KOPT-K1 (cell line): ENCODE results near the gene KATNB1.
"Not testable (repeated sequence)": the region's sequence is repeated elsewhere in the genome, so short reads cannot be mapped to it uniquely, and the experiment has no call there.

Experiments
- H3K27ac ChIP-seq: fragments of 200-600 bp; sonication (generic); 2 replicates; pipeline ENCODE4 v1.5.1; 2016; ENCODE audit warnings: antibody characterized with exemption, mild to moderate bottlenecking, low read depth, low read length; ENCODE audit not compliant: poor library complexity, severe bottlenecking
- H3K36me3 ChIP-seq: fragments of 200-600 bp; sonication (generic); 2 replicates; pipeline ENCODE4 v1.5.1; 2017; ENCODE audit warnings: antibody characterized with exemption, mild to moderate bottlenecking, low read length, moderate library complexity; ENCODE audit not compliant: insufficient read depth
- H3K9me3 ChIP-seq: fragments of 200-600 bp; sonication (generic); 2 replicates; pipeline ENCODE4 v1.5.1; 2017; ENCODE audit warnings: antibody characterized with exemption, low read length, mild to moderate bottlenecking; ENCODE audit not compliant: insufficient read depth, poor library complexity, severe bottlenecking

KATNB1 gene

DNA sequence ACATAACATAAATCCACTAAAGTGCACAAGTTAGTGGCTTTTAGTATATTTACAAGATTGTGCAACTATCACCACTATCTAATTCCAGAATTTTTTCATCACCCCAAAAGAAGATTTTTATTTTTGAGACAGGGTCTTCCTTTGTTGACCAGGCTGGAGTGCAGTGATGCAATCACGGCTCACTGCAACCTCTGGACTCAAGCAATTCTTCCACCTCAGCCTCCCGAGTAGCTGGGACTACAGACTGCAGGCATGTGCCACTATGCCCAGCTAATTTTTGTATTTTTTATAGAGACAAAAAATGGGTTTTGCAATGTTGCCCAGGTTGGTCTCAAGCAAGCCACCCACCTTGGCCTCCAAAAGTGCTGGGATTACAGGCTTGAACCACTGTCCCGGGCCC lies 25.9 kb upstream of the KATNB1 start:
- Histone ChIP-seq H3K36me3 (no peaks in the 10 kb centered on the region), H3K27ac (no peak overlapping the region)

GRCh38 chr16:57711346-57711745 lies 24.2 kb upstream of the KATNB1 start:
- no peaks in the 10 kb centered on the region for H3K9me3 ChIP-seq
- H3K36me3 ChIP-seq, result no peaks in the 10 kb centered on the region
- no peak overlapping the region for H3K27ac ChIP-seq

More for the DNA sequence above, 25.9 kb upstream of the KATNB1 start:
- H3K9me3 ChIP-seq, result no peaks in the 10 kb centered on the region

DNA sequence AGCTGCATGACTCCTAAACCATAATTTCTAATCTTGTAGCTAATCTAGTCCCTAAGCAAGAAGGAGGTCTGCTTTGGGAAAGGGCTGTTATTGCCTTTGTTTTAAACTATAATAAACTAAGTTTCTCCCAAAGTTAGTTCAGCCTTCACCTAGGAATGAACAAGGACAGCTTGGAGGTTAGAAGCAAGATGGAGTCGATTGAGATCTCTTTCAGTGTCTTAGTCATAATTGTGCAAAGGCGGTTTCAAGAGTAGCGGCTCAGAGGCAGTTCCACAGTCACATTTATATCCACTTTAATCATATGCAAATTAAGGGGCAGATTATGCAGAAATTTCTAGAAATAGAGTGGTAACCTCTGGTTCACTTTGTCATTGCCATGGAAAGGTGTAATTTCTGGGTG lies 23.6 kb upstream of the KATNB1 start:
- no peaks in the 10 kb centered on the region for H3K9me3 ChIP-seq
- no peak overlapping the region for H3K27ac ChIP-seq
- no peaks in the 10 kb centered on the region for H3K36me3 ChIP-seq

DNA sequence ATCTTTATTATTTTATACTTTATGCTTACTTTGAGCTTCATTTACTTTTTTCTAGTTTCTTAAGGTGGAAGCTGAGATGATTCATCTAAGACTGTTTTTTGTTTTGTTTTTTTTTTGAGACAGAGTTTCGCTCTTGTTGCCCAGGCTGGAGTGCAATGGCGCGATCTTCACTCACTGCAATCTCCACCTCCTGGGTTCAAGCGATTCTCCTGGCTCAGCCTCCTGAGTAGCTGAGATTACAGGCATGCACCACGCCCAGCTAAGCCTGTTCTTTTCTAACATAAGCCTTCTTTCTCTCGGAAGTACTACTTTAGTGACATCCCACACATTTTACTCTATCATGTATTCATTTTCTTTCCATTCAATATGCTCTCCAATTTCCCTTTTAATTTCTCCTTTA lies 23.0 kb upstream of the KATNB1 start:
- not testable (repeated sequence) for H3K36me3 ChIP-seq, H3K9me3 ChIP-seq, H3K27ac ChIP-seq

GRCh38 chr16:57713596-57713995 lies 22.0 kb upstream of the KATNB1 start:
- Histone ChIP-seq H3K27ac (no peak overlapping the region), H3K9me3 (no peaks in the 10 kb centered on the region), H3K36me3 (no peaks in the 10 kb centered on the region)

GRCh38 chr16:57714047-57714446 lies 21.5 kb upstream of the KATNB1 start:
- Histone ChIP-seq H3K27ac (no peak overlapping the region), H3K36me3 (no peaks in the 10 kb centered on the region), H3K9me3 (no peaks in the 10 kb centered on the region)

GRCh38 chr16:57720142-57720575 lies 15.4 kb upstream of the KATNB1 start:
- no peak overlapping the region for H3K27ac ChIP-seq
- H3K9me3 ChIP-seq, result no peaks in the 10 kb centered on the region
- no peaks in the 10 kb centered on the region for H3K36me3 ChIP-seq

- no peaks in the 10 kb centered on the region for H3K9me3 ChIP-seq
- no peaks in the 10 kb centered on the region for H3K36me3 ChIP-seq
- no peak overlapping the region for H3K27ac ChIP-seq
Measured at GRCh38 chr16:57721356-57722209, 14.0 kb upstream of the KATNB1 start.

- H3K27ac ChIP-seq, result no peak overlapping the region
- no peaks in the 10 kb centered on the region for H3K36me3 ChIP-seq
- H3K9me3 ChIP-seq, result no peaks in the 10 kb centered on the region
Measured at GRCh38 chr16:57722210-57722499, 13.4 kb upstream of the KATNB1 start.

DNA sequence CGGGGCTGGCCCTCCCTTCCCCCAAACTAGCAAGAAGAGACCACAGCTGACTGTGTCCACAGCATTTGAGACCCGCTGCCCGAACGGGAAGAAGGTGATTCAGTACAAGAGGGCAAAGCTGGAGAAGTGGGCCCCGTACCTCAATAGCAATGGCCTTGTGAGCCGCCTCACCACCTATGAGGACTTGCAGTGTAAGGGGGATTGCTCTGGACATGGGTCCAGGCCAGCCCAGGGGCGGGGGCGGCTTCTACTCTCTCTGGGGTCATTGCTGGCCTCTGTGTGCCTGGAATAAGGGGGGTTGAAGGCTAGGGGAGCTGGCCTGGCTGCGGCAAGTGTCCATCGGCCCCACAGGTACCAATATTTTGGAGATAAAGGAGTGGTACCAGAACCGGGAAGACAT lies 12.9 kb upstream of the KATNB1 start:
- Histone ChIP-seq H3K9me3 (no peaks in the 10 kb centered on the region), H3K27ac (no peak overlapping the region), H3K36me3 (no peaks in the 10 kb centered on the region)

DNA sequence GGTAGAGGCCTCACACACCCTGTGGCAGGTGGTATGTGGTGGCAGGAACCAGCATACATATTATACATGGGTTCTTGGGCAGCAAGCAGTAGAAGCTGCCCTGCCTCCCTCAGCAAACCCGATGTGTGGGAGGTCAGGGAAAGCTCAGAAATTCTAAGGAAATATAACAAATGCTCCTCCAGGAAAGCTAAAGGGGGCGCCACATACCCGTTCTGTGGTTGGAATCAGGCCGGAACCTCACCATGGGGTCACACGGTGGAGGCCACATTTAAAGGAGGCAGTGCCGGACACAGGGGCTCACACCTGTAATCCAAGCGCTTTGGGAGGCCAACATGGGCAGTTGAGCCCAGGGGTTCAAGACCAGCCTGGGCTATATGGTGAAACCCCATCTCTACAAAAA lies 12.4 kb upstream of the KATNB1 start:
- H3K9me3 ChIP-seq, result no peaks in the 10 kb centered on the region
- H3K36me3 ChIP-seq, result no peaks in the 10 kb centered on the region
- no peak overlapping the region for H3K27ac ChIP-seq

GRCh38 chr16:57724531-57724930 lies 11.0 kb upstream of the KATNB1 start:
- no peaks in the 10 kb centered on the region for H3K36me3 ChIP-seq
- no peak overlapping the region for H3K27ac ChIP-seq
- H3K9me3 ChIP-seq, result no peaks in the 10 kb centered on the region

GRCh38 chr16:57725151-57725550 lies 10.4 kb upstream of the KATNB1 start:
- Histone ChIP-seq H3K9me3 (no peaks in the 10 kb centered on the region), H3K36me3 (no peaks in the 10 kb centered on the region), H3K27ac (no peak overlapping the region)

- no peaks in the 10 kb centered on the region for H3K36me3 ChIP-seq
- H3K27ac ChIP-seq, result no peak overlapping the region
- no peaks in the 10 kb centered on the region for H3K9me3 ChIP-seq
Measured at GRCh38 chr16:57725554-57725953, 10.0 kb upstream of the KATNB1 start.

DNA sequence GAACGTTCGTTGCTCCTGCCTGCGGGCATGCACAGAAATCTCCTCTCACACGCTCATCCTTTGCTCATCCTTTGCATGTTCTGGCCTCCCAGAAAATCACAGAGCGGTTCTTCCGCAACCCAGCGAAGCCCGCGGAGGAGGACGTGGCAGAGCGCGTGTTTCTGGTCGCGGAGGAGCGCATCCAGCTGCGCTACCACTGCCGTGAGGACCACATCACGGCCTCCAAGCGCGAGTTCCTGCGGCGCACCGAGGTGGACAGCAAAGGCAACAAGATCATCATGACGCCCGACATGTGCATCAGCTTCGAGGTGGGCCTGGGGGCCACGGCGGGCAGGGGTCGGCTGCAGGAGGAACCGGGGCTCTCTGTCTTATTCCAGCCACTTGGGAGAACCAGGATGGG lies 9.6 kb upstream of the KATNB1 start:
- Histone ChIP-seq H3K9me3 (no peaks in the 10 kb centered on the region), H3K27ac (no peak overlapping the region), H3K36me3 (no peaks in the 10 kb centered on the region)

DNA sequence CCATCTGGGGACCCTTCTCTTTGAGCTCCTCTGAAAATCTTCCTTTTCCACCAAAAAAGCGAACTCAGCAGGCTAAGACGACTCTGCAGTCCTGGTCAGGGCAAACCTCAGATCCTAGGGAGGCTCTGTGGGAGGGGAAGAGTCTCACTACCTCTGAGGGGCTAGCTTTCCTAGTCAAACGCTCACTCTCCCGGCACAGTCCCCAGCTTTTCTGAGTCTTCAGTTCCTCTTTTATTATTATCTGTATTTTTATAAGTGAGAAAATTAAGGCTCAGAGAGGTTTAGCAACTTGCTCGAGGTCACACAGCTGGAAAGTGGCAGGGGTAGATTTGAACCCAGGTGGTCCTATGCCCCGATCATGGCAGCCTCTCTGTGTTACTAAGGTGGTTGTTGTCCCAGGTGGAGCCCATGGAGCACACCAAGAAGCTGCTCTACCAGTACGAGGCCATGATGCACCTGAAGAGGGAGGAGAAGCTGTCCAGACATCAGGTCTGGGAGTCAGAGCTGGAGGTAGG lies 9.1 kb upstream of the KATNB1 start:
- Histone ChIP-seq H3K27ac (no peak overlapping the region), H3K9me3 (no peaks in the 10 kb centered on the region), H3K36me3 (no peaks in the 10 kb centered on the region)
